Measurements from ENCODE around the gene PTOV1. TPM values are rescaled to one million over a fixed set of nuclear protein-coding genes. Genes with fewer than 3 reads are reported as not detected.
"Not testable (repeated sequence)": the region's sequence is repeated elsewhere in the genome, so short reads cannot be mapped to it uniquely, and the experiment has no call there.

The PTOV1 gene
- total RNA-seq, 4 donors from 2014 or later: 77.6 to 88.2 (median 87.0) TPM

DNA sequence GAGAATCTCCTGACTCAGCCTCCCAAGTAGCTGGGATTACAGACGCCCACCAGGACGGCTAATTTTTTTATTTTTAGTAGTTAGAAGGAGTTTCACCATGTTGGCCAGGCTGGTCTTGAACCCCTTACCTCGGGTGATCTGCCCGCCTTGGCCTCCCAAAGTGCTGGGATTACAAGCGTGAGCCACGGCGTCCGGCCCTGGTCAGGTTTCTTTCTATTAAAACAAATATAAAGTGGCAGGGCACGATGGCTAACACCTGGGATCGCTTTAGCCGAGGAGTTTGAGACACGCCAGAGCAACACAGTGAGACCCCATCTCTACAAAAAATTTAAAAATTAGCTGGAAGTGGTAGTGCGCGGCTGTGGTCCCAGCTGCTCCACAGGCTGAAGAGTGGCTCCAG lies 34.4 kb upstream of the PTOV1 start:
- Histone ChIP-seq H3K4me3 (peak overlapping the region in 2 of 4 donors; percentile 83 to 90), H3K4me1 (peaks cover 21 to 30% of the 10 kb centered on the region in 2 donors), H3K9me3 (no peaks in the 10 kb centered on the region), H3K27me3 (no peaks in the 10 kb centered on the region), H3K27ac (peak overlapping the region; percentile 94 to 99 (median 97)), H3K36me3 (peaks cover 0 to 13% of the 10 kb centered on the region in 2 donors)
- intact Hi-C loops (cut with DNase I; ENCODE audit: low total_unique reads): loop anchor here (10.0 kb wide), 1 partner anchor 822 kb away; the partner anchor contains the start of genes GYS1 and RUVBL2
- DNase-seq (no peak), ATAC-seq (no peak)
- in situ Hi-C loops (cut with MboI; ENCODE audit: low sequenced_read_pairs in 4 of 4): loop anchor here in 2 of 4 donors (10.0 kb wide), 1 partner anchor 58 kb away; the partner anchor contains the start of genes AKT1S1 (in 2 of the 2) and TBC1D17 (in 2 of the 2)
- TF ChIP-seq POLR2A (IDR thresholded peaks at IDR 0.05): no peak
- TF ChIP-seq, protein P1, sequence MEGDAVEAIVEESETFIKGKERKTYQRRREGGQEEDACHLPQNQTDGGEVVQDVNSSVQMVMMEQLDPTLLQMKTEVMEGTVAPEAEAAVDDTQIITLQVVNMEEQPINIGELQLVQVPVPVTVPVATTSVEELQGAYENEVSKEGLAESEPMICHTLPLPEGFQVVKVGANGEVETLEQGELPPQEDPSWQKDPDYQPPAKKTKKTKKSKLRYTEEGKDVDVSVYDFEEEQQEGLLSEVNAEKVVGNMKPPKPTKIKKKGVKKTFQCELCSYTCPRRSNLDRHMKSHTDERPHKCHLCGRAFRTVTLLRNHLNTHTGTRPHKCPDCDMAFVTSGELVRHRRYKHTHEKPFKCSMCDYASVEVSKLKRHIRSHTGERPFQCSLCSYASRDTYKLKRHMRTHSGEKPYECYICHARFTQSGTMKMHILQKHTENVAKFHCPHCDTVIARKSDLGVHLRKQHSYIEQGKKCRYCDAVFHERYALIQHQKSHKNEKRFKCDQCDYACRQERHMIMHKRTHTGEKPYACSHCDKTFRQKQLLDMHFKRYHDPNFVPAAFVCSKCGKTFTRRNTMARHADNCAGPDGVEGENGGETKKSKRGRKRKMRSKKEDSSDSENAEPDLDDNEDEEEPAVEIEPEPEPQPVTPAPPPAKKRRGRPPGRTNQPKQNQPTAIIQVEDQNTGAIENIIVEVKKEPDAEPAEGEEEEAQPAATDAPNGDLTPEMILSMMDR (IDR thresholded peaks at IDR 0.05 in 4 of 5, conservative IDR thresholded peaks at IDR 0.05 in 1 of 5): no peak

DNA sequence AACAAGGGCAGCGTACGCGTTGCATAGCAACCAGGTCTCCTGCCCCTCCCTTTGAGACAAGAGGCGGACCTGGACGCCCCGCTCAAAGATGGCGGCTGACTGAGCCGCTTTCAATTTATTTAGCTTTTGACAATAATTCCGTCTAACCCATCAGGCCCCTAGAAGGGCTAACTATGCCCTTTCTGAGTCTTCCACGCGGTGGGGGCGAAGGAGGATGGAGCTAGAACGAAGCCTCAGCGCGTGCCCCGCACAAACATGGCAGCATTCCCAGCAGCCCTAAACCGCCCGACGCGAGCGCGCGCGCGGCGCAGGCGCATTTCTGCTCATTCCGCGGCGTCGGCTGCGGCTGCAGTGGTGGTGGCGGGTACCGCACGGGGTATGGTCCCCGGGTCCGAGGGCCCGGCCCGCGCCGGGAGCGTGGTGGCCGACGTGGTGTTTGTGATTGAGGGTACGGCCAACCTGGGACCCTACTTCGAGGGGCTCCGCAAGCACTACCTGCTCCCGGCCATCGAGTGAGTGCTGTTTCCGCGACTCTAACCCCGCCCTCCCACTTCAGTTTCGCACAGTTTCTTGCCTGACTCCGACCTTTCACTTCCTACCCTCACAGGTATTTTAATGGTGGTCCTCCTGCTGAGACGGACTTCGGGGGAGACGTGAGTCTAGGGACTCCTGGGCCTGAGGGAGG lies 32.9 kb upstream of the PTOV1 start, which contains the start of gene MED25:
Gene MED25, plus strand, starts transcription at position 326 of the 685 bp plus-strand sequence. Its CDS starts 53 bp downstream, at position 379.
- peaks cover 0 to 17% of the 10 kb centered on the region in 2 donors for H3K36me3 ChIP-seq
- H3K27ac ChIP-seq: peak within 1 kb of the TSS; percentile 94 to 99 (median 97)
- no peaks in the 10 kb centered on the region for H3K27me3 ChIP-seq
- no peaks in the 10 kb centered on the region for H3K9me3 ChIP-seq
- in situ Hi-C loops (cut with MboI; ENCODE audit: low sequenced_read_pairs in 4 of 4): loop anchor here in 2 of 4 donors (10.0 kb wide), 1 partner anchor 57 kb away; the partner anchor contains the start of genes AKT1S1 (in 2 of the 2) and TBC1D17 (in 2 of the 2)
- intact Hi-C loops (cut with DNase I; ENCODE audit: low total_unique reads): loop anchor here (1.0 to 10.0 kb wide), 3 partner anchors 32 to 823 kb away; partner anchors contain the start of genes AKT1S1, GYS1, RUVBL2 and TBC1D17
- peaks cover 17 to 23% of the 10 kb centered on the region in 2 donors for H3K4me1 ChIP-seq
- ATAC-seq (peak; percentile 71 to 72), DNase-seq (peak; percentile 73 to 83)
- peak within 1 kb of the TSS; percentile 78 to 96 (median 86) for H3K4me3 ChIP-seq
- peak; percentile 90 to 97 for TF ChIP-seq POLR2A (IDR thresholded peaks at IDR 0.05)
- TF ChIP-seq, protein P1 (IDR thresholded peaks at IDR 0.05 in 4 of 5, conservative IDR thresholded peaks at IDR 0.05 in 1 of 5): peak in 3 of 5 experiments; percentile 35 to 65 (median 54)

DNA sequence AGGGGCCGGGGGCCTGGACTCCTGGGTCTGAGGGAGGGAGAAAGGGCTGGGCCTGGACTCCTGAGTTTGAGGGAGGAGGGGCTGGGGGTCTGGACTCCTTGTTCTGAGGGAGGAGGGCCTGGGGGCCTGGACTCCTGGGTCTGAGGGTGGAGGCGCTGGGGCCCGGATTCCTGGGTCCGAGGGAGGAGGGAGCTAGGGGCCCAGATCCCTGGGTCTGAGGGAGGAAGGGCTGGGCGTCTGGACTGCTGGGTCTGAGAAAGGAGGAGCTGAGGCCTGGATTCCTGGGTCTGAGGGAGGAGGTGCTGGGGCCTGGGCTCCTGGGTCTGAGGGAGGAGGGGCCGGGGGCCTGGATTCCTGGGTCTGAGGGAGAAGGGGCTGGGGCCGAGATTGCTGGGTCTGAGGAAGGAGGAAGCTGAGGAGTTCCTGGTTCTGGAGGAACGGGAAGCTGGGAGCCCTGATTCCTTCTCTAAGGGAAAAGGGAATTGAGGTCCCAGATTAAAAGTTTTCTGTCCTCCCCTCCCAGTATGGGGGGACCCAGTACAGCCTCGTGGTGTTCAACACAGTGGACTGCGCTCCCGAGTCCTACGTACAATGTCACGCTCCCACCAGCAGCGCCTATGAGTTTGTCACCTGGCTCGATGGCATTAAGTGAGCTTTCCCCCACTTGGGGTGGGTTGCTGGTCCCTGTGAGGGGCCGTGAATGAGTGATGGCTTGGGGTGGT lies 32.1 kb upstream of the PTOV1 start:
- Histone ChIP-seq H3K27ac (peak overlapping the region; percentile 94 to 99 (median 97)), H3K27me3 (no peaks in the 10 kb centered on the region), H3K36me3 (peaks cover 0 to 22% of the 10 kb centered on the region in 2 donors), H3K9me3 (no peaks in the 10 kb centered on the region), H3K4me3 (peak overlapping the region; percentile 78 to 96 (median 86)), H3K4me1 (peaks cover 17 to 22% of the 10 kb centered on the region in 2 donors)
- TF ChIP-seq POLR2A (IDR thresholded peaks at IDR 0.05): no peak
- TF ChIP-seq, protein P1 (IDR thresholded peaks at IDR 0.05 in 4 of 5, conservative IDR thresholded peaks at IDR 0.05 in 1 of 5): no peak
- DNase-seq (no peak), ATAC-seq (no peak)
- intact Hi-C loops (cut with DNase I; ENCODE audit: low total_unique reads): loop anchor here (10.0 kb wide), 1 partner anchor 824 kb away; the partner anchor contains the start of genes GYS1 and RUVBL2
- in situ Hi-C loops (cut with MboI; ENCODE audit: low sequenced_read_pairs in 4 of 4): loop anchor here in 2 of 4 donors (10.0 kb wide), 1 partner anchor 56 kb away; the partner anchor contains the start of genes AKT1S1 (in 2 of the 2) and TBC1D17 (in 2 of the 2)

DNA sequence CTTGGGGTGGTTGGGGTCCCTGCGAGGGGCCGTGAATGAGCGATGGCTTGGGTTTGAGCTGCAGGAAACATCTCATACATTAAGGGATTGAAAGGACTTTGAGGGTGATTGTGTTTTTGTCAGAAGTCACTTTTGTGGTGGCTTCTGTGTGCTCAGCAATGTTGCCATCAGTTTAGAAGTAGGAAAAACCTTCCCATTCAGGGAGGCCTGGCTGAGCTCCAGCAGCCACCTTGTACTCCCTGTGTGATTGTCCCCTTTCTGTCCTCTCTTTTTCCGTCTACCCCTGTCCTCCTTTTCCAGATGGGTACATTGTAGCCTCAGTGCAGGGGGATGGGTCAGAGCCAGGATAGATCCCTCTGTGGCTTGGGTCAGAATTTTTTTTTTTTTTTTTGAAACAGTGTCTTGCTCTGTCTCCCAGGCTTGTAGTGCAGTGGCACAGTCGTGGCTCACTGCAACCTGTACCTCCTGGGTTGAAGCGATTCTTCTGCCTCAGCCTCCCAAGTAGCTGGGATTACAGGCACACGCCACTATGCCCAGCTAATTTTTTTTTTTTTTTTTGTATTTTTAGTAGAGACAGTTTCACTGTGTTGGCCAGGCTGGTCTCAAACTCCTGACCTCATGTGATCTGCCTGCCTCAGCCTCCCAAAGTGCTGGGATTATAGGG lies 31.4 kb upstream of the PTOV1 start:
- intact Hi-C loops (cut with DNase I; ENCODE audit: low total_unique reads): loop anchor here (10.0 kb wide), 1 partner anchor 825 kb away; the partner anchor contains the start of genes GYS1 and RUVBL2
- in situ Hi-C loops (cut with MboI; ENCODE audit: low sequenced_read_pairs in 4 of 4): loop anchor here in 2 of 4 donors (10.0 kb wide), 1 partner anchor 55 kb away; the partner anchor contains the start of genes AKT1S1 (in 2 of the 2) and TBC1D17 (in 2 of the 2)

More for the DNA sequence above, 31.4 kb upstream of the PTOV1 start:
- Histone ChIP-seq H3K36me3 (peaks cover 0 to 26% of the 10 kb centered on the region in 2 donors), H3K27ac (peak overlapping the region; percentile 94 to 99 (median 97)), H3K4me3 (peak overlapping the region in 3 of 4 donors; percentile 78 to 96 (median 90)), H3K4me1 (peaks cover 17 to 18% of the 10 kb centered on the region in 2 donors)
- H3K9me3 ChIP-seq, DNase-seq, ATAC-seq, H3K27me3 ChIP-seq: not testable (repeated sequence)
